Breast epithelium (tissue), 3 donors: ENCODE data around the gene HLA-B.

ENCODE experiments used
- CTCF ChIP-seq, 3 donors: fragments of 450-650 bp; IDR thresholded peaks; one replicate each; pipeline ENCODE4 v1.5.1; 2016 to 2017; ENCODE audit warnings: antibody characterized with exemption in 3 of 3, mild to moderate bottlenecking in 3 of 3, moderate library complexity in 3 of 3
- POLR2A ChIP-seq: fragments of 450-650 bp; IDR thresholded peaks from one replicate; pipeline ENCODE4 v1.6.1; 2016; ENCODE audit warnings: antibody characterized with exemption, mild to moderate bottlenecking, moderate library complexity

GRCh38 chr6:31379850-31380249 lies 22.9 kb upstream of the HLA-B start:
- TF ChIP-seq CTCF (IDR thresholded peaks at IDR 0.05) (no peak), POLR2A (no peak)
